Right lung (tissue), 5 donors: ENCODE results near the gene HNMT. TPM values are rescaled to one million over a fixed set of nuclear protein-coding genes. Genes with fewer than 3 reads are reported as not detected.
"Not testable (repeated sequence)": the region's sequence is repeated elsewhere in the genome, so short reads cannot be mapped to it uniquely, and the experiment has no call there.

ENCODE experiments used
- DNase-seq, 2 donors: peaks; one replicate each; pipeline ENCODE4 v3.0.0-alpha.2; 2013
- polyA plus RNA-seq, 5 donors: library from polyadenylated mRNA; unstranded; fragments of 120-200 nt; gene quantifications; one replicate each; pipeline versions ENCODE4 v1.2.1 to v1.2.3, GENCODE V29; 2013; ENCODE audit warnings: inconsistent platforms in 1 of 5, low replicate concordance in 1 of 5; ENCODE audit not compliant: insufficient read length in 5 of 5, insufficient read depth in 1 of 5

The HNMT gene
- polyA plus RNA-seq, 5 donors: 58.8 to 114 (median 84.2) TPM

DNA sequence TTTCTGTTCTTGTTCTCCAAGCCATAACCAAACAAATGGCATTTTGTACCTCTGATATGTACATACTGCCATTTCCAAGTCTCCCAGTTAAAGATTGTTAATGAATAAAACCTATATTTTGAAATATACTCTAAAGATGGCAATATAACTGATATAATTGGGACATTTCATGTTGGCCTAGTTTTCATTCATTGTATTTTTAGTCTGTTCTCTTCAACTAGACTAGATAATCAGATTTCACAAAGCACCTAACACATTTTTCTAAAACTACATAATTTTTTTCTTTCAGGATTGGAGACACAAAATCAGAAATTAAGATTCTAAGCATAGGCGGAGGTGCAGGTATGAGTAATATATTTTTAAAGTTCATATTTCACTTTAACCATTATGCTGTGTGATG lies 5.6 kb downstream of the HNMT start:
- no peak for DNase-seq

DNA sequence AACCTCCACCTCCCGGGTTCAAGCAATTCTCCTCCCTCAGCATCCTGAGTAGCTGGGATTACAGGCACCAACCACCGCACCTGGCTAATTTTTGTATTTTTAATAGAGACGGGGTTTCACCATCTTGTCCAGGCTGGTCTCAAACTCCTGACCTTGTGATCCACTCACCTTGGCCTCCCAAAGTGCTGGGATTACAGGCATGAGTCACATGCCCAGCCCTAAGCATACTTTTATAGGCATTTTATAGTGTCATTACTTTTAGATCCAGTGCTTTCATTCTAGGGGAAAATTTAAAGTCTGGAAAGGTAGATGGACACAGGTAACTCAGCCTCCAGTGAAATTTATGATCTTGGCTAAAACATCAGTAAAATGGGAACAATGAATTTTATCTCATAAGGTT lies 7.0 kb downstream of the HNMT start:
- DNase-seq: not testable (repeated sequence)

DNA sequence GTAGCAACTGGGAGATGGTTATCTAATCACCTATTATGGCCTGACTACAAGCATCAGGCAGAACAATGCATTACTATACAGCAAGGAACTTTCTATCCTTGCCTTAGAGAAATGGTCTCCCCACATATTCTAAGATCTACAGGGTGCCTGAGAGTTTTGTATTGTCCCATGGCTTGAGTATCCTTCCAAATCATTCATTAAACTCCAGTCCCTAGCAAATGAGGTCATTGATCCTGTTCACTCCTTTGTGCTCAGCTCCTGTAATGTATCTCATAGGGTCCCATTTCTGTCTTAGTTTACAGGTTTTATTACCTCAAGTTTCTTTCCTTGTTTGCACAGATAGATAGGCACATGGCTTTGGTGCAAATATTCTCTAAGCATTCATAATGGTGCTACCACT lies 9.0 kb downstream of the HNMT start:
- DNase-seq: no peak

DNA sequence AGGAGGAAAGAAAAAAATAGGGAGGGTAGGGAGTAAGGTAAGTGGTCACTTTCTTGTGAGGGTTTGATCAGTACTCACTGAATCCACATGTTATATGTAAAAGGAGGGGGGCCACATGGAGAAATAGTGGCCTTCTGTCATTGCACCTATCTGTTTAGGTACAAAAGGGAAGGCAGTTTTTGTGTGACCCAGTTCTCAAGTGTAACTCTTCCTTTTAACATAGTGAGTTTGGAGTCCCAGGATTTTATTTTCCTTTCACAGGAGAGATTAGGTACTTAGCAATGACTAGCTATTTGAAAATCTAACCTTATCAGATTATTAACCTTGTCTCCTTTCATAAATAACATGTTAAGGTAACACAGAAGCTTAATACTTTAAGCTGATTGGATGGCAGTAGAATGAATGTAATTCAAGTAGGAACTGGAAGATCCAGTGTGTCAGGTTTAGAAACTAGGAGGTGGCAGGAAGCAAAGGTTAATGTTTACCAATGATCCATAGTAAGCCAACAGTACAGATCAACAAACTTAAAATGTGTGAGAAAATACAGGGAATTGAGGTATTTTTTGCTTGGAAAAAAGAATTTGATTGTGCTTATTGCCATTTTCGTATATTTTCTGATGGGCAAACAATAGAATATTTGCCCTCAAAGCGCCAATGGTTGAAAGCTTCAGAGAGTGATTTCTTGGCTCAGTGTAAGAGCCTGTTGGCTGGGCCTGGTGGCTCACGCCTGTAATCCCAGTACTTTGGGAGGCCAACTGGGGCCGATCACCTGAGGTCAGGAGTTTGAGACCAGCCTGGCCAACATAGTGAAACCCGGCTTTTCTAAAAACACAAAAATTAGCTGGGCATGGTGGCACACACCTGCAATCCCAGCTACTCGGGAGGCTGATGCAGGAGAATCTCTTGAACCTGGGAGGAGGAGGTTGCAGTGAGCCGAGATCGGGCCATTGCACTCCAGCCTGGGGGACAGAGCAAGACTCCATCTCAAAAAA lies 11.3 kb downstream of the HNMT start:
- peak; percentile 49 to 52 for DNase-seq

DNA sequence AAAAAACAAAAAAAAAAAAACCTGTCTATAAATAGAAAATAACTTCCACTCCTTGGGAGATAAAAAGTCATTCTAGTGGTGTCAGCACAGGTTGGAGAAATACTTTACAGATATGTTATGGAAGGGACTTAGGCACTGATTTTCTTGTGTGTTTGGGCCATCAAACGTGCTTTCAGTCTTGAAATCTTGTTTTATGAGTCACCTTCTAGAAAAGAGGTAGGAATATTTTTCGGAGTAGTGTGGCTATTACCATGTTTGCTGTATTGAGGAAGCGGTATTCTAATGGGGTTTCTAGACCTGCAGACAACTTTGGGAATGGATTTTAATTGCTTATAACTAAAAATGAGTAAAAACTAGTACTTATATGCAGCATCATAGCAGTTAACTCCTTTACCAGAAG lies 12.0 kb downstream of the HNMT start:
- no peak for DNase-seq

DNA sequence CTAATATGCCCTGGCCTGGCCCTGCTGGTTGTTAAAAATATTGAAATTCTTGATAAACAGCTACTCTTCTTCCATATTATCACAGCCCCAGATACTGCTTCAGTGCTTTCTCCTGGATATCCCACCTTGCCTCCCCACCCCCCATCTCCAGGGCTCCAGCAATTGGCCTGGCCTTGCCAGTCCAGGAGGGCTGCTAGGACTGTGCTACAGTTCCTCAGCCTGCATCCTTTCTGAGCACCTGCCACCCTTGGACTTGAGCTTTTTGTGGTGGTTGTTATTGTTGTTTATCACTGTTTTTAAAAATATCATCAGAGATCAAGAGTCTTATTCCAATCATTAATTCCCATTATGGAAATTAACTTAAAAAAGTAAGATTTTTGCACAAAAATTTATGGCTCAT lies 13.5 kb downstream of the HNMT start:
- DNase-seq: no peak

DNA sequence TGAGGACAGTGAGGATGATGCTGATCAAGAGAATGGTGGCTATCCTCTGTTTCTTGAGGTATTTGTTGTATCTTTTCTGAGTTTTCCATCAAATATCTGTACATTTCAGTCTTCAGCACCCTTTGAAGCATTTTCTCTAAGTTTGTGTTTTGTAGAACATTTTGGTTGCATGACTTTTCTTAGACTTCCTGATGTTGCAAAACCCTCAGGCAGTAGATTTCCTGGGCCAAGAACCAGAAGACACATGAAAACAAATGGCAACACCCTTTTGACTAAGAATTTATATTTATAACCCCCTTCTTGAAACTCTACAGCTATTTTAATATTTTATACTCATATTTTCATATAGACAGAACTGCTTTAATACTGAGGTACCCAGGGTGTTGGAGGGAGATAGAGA lies 16.2 kb downstream of the HNMT start:
- DNase-seq: no peak

DNA sequence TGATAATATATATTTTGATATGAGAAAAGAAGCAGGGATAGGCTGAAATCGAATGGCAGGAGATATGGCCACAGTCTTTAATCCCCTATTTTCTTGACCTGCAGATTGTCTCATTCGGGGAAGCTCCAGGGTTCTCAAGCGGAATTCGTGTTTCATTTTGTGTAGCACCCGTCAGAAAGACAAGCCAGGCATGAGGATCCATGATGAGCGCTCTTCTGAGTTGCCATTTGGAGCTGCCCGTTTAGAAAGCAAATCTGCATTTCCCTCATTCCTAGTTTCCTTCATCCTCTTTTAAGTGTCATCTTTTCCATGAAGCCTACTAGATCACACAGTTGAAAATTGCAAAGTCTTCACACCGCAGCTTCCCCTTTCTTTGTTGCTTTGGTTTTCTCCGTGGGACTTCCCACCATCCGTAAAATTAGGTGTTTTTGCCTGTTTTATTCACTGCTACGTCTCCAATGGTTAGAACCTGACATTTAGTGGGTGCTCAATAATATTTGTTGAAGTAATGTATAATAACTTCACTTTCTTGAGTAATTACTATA lies 16.9 kb downstream of the HNMT start:
- DNase-seq: no peak

DNA sequence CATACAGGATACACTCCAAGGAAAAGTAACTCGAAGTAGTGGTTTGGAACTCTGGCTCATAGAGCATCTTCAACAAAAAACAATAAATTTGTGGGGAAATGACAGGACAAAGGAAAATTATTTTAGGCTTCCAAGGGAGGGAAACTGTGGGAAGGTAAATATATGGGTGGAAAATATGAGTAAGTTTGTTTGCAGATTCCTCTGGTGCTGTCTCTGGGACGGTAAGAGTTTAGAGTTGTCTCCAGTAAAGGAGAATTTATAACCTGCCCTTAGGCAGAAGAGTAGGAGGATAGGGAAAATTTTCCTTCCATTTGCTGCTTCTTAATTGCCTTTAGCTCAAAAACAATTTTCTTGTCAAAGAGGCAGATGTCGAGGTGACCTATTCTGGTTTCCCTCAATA lies 19.3 kb downstream of the HNMT start:
- no peak for DNase-seq

DNA sequence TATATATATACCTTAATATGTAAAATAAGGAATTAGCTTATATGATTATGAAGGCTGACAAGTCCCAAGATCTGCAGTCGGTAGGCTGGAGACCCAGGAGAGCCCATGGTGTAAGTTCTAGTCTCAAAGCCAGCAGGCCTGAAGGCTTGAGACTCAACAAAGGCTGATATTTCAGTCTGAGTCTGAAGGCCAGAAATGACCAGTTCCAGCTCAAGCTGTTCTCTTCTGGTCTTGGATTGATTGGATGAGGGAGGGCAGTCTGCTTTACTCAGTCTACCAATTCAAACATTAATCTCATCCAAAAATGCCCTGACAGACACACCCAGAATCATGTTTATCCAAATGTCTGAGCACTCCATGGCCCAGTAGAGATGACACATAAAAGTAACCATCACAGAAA lies 22.0 kb downstream of the HNMT start:
- no peak for DNase-seq

DNA sequence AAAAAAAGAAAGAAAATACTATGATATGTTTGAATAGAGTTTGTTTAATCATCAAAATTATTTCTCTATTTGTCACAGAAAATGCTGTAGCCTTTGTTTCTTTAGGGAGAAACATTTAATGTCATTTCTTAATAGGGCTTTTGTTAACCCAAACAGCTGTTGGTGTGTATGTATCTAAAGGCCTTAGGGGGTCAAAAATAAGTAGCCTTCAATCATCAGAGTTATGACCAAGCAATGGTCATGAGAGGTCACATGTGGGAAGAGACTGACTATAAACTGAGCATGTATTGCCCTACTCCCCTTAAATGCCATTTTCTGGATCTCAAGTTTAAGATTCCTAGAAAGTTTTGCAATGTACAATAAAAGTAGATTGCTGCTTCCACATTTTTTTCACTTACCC lies 22.7 kb downstream of the HNMT start:
- DNase-seq: no peak

DNA sequence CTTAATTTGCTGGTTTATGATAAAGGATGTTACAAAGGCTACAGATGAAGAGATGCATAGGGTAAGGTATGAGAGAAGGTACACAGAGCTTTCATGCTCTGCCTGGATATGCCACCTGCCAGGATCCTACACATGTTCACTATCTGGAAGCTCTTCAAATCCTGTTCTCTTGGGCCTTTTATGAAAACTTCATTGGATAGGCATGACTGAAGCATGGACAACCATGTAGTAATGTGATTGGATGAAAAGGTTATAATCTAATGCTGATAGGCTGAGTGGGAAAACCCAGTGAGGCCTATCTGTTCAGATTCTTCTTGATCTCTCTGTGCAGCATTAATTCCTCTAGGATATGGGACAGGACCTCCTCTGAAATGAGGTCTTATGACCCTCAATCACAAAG lies 26.8 kb downstream of the HNMT start:
- no peak for DNase-seq

DNA sequence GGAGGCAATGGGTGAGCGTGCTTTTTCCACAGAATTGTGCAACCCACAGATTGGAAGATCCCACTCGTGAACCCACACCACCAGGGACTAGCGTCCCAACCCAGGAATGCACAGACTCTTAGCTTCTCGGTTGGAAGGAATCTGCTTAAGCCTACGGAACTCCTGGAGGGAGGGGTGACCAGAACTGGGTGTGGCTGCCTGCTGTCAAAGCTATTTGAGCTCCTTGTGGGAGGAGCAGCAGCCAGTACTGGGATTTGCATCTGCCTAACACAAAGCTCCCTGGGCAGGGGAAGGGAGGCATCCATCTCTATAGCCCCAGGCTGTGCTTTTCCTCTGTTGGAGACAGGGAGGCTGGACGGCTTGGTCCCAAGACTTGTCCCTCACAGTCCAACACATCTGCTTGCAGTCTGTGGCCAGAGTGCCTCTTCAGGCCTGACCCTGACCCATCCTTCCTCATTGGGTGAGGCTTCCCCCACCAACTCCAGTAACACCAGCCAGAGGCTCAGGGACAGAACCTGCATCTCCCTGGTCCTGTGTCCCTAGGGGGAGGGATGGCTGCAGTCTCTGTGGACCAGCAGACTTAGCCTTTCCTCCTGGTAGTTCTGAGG lies 27.9 kb downstream of the HNMT start:
- DNase-seq: no peak

DNA sequence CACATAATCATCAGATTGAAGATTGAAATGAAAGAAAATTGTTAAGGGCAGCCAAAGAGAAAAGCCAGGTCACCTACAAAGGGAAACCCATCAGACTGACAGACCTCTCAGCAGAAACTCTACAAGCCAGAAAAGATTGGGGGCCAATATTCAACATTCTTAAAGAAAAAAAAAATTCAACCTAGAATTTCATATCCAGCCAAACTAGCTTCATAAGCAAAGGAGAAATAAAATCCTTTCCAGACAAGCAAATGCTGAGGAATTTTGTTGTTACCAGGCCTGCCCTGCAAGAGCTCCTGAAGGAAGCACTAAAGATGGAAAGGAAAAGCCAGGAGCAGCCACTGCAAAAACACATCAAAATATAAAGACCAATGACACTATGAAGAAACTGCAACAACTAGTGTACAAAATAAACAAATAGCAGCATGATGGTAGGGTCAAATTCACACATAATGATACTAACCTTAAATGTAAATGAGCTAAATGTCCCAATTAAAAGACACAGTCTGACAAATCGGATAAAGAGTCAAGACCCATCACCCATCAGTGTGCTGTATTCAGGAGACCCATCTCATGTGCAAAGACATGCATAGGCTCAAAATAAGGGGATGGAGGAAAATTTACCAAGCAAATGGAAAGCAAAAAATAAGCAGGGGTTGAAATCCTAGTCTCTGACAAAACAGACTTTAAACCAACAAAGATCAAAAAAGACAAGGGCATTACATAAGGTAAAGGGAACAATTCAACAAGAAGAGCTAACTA lies 29.6 kb downstream of the HNMT start:
- DNase-seq: not testable (repeated sequence)

DNA sequence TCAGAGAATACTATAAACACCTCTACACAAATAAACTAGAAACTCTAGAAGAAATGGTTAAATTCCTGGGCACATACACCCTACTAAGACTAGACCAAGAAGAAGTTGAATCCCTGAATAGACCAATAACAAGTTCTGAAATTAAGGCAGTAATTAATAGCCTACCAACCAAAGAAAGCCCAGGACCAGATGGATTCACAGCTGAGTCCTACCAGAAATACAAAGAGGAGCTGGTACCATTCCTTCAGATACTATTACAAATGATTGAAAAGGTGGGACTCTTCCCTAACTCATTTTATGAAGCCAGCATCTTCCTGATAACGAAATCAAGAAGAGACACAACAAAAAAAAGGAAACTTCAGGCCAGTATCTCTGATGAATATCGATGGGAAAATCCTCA lies 31.1 kb downstream of the HNMT start:
- DNase-seq: not testable (repeated sequence)

DNA sequence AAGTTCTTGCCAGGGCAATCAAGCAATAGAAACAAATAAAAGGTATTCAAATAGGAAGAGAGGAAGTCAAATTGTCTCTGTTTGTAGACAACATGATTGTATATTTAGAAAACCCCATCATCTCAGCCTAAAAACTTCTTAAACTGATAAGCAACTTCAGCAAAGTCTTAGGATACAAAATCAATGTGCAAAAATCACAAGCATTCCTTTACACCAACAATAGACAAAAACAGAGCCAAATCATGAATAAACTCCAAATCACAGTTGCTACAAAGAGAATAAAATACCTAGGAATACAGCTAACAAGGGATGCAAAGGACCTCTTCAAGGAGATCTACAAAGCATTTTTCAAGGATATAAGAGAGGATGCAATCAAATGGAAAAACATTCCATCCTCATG lies 31.9 kb downstream of the HNMT start:
- not testable (repeated sequence) for DNase-seq

DNA sequence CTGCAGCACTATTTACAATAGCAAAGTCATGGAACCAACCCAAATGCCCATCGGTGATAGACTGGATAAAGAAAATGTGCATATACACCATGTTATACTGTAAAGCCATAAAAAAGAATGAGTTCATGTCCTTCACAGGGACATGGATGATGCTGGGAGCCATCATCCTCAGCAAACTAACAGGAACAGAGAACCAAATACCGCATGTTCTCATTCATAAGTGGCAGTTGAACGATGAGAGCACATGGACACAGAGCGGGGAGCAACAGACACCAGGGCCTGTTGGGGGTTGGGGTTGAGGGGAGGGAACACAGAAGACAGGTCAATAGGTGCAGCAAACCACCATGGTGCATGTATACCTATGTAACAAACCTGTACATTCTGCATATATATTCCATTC lies 33.5 kb downstream of the HNMT start:
- no peak for DNase-seq

DNA sequence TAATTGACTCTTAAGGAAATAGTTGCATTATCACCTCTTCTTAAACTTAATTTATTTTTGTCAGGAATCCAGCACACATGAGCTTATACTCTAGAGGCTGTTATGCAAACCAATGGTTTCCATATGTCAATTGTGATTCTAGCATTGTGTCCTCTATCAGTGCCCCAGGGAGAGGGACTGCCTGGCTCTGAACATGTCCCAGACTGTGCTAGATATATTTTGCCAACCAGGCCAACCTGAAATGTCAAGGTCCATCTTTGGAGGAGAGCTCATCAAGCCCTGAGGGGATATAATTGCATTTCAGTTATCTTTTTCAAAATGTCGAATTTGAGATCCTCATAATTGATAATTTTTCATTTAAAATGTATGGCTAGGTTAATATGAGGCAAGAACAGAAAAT lies 34.2 kb downstream of the HNMT start:
- DNase-seq: no peak

DNA sequence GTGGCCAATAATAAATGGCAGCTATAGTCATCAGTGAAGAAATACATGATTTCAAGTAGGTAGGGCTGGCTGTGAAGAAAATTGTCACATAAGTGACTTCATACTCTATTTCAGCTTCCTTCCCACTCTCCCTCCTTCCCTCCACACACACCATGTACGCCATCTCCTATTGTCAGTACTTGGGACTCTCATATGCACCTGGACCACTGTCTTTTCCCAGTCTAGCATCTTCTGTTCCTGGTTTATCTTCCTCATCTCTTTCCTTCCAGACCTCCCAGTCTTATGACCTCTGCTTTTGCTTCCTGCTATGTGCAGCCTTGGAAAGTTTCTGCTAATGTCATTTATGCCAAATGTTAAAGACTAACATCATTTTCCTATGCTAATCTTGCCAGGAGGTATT lies 35.0 kb downstream of the HNMT start:
- DNase-seq: no peak

DNA sequence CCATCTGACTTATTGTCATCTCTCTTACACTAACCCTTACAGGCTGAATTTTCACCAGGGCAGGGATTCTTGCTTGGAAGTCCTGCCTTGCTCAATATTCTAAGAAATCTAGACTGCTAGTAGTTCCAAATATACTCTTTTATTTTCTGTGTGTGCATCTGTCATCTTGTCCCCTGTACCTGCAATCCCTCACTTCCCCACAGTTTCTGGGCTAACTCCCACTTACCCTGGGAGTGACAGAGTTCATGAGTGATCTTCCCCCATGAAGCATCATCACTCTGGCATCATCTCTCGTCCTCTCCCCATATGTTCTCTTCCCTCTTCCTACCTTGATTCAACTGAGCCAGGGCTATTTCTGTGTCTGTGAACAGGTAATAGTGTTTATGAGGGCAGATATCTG lies 35.7 kb downstream of the HNMT start:
- no peak for DNase-seq

DNA sequence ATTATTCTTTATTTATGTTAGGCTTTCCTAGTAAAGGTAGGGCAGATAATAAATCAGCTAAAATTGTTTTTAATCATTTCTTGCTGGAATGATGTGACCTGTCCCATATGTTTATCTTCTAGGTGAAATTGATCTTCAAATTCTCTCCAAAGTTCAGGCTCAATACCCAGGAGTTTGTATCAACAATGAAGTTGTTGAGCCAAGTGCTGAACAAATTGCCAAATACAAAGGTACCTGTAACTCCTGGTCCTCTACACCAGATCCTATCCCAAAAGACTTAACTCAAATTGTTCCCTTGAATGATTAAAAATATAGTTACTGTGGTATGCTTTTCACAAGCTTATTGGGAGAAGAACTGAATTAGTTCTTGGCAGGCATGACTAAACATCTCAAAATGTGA lies 36.5 kb downstream of the HNMT start:
- DNase-seq: no peak

DNA sequence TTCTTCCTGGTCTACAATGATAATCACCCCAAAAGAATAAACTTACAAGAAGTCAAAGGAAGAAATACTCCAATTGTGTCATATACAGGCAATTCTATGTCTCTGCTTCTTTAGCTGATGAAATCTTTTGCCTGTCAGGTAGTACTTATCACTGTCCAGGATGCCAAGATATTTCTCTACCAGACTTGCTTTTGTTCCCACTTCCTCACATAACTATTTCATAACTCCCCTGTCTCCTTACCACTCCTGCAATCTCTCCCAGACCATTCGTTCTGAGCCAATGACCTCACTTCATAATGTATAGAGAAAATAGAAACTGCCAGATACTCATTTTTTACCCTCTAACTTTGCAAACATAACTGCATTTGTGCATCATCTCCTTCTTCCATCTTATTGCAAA lies 39.1 kb downstream of the HNMT start:
- no peak for DNase-seq
